Kidney epithelial cell (primary cell): ENCODE measurements around the gene HOMER2. TPM values are rescaled to one million over a fixed set of nuclear protein-coding genes. Genes with fewer than 3 reads are reported as not detected.

Source experiments
- DNase-seq: peaks from one replicate; pipeline ENCODE4 v3.0.0-alpha.2; 2010; ENCODE audit warnings: low read depth
- H3K27me3 ChIP-seq: 2 replicates; pipeline ENCODE4 v1.6.0; 2011; ENCODE audit warnings: low read length; ENCODE audit not compliant: control insufficient read depth, insufficient read depth
- H3K36me3 ChIP-seq: 2 replicates; pipeline ENCODE4 v1.5.1; 2011; ENCODE audit warnings: low read length; ENCODE audit not compliant: control insufficient read depth, insufficient read depth
- H3K4me3 ChIP-seq: 2 replicates; pipeline ENCODE4 v1.5.1; 2011; ENCODE audit warnings: low read depth, mild to moderate bottlenecking, control low read depth, low read length
- CTCF ChIP-seq: IDR thresholded peaks from 2 replicates; pipeline ENCODE4 v1.5.1; 2011; ENCODE audit warnings: mild to moderate bottlenecking, moderate library complexity, low read length, control low read depth, inconsistent platforms; ENCODE audit not compliant: insufficient read depth, poor library complexity, severe bottlenecking
- total RNA-seq: library from RNA; depleted of rRNA; stranded (reverse); fragments of >200 nt; gene quantifications from 2 replicates; pipeline ENCODE4 v1.2.3, GENCODE V29; 2015

The HOMER2 gene
- total RNA-seq, 1 donor from 2014 or later: 56.4 TPM

DNA sequence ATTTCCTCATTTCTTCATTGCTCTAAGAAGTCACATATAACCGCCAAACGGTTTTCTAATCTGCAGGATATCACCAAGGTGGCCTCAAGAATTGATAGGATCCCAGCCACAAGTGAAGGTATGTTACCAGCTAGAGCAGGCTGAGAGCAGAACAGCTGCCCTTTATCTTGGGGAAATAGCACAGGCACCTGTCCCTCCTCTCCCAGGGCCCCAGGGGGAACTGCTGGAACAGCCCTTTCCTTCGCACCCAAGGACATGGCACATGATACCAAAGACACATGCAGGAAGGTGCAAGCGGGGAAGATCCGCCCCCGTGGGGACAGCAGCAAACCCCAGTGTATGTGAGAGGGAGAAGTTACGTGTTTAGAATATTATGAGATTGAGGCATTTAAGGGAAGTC, 35.3 kb downstream of the HOMER2 start:
- DNase-seq: no peak
- Histone ChIP-seq H3K36me3 (no peaks in the 10 kb centered on the region), H3K27me3 (no peaks in the 10 kb centered on the region), H3K4me3 (no peak overlapping the region)
- TF ChIP-seq CTCF: no peak

DNA sequence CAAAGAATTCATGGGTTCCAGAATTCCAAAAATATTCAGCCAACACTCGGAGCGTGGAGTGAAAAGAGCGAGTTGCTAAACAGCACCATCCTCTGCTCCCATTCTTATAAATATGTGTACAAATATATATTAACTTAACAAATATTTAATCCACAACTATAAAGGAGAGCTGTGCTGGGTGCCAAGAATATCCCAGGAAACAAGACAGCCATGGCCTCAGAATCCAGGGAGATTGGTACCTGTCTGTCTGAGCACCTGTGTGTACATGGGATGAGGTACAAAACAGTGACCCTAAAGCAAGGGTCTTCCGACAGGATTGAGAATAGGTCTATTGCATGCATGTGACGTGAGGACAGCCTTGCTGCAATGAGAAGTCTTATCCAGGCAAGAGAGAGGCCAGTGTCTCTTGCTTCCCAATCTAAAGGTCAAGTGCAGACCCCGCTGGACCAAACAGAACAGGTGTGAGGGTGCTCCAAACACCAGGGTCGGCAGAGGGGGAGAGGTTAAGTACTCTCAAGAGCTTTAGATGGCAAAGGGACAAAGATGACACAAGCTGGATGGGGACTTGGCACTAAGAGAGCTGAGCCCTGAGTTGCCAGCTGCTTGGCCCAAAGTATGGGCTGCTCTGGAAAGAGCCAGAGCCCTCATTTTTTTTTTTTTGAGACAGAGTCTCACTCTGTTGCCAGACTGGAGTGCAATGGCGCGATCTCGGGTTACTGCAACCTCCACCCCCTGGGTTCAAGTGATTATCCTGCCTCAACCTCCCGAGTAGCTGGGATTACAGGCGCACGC, 36.2 kb downstream of the HOMER2 start:
- no peak for DNase-seq
- no peak overlapping the region for H3K4me3 ChIP-seq
- no peaks in the 10 kb centered on the region for H3K36me3 ChIP-seq
- no peaks in the 10 kb centered on the region for H3K27me3 ChIP-seq
- TF ChIP-seq CTCF: no peak

DNA sequence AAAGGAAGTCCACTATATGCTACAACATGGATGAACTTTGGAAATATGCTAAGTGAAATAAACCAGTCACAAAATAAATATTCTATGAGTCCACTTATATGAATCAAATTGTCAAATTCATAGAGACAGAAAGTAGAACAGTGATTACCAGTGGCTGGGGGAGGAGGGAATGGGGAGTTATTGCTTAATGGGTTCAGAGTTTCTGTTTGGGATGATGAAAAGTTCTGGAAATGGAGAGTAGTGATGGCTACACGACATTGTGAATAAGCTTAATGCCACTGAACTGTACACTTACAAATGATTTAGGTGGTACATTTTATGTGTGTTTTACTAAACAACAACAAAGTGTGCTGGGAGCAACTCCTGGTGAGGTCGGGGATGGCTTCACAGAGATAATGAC, 38.1 kb downstream of the HOMER2 start:
- H3K36me3 ChIP-seq: no peaks in the 10 kb centered on the region
- TF ChIP-seq CTCF: no peak
- no peak overlapping the region for H3K4me3 ChIP-seq
- DNase-seq: no peak
- no peaks in the 10 kb centered on the region for H3K27me3 ChIP-seq

DNA sequence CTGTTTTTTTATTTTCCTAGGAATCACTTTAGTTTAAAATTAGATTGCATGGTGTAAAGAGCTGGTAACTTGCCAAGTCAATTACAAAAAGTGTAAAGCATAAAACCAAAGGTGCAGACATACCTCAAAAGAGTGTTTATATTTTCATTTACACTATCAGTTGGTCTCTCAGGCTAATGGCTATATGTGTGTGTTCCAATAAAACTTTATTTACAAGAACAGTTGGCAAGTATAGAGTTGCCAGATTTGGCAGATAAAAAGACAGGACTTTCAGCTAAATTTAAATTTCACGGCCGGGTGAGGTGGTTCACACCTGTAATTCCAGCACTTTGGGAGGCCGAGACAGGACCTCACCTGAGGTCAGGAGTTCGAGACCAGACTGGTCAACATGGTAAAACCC, 41.1 kb downstream of the HOMER2 start:
- no peaks in the 10 kb centered on the region for H3K36me3 ChIP-seq
- no peak for TF ChIP-seq CTCF
- H3K4me3 ChIP-seq: no peak overlapping the region
- no peaks in the 10 kb centered on the region for H3K27me3 ChIP-seq
- DNase-seq: no peak

DNA sequence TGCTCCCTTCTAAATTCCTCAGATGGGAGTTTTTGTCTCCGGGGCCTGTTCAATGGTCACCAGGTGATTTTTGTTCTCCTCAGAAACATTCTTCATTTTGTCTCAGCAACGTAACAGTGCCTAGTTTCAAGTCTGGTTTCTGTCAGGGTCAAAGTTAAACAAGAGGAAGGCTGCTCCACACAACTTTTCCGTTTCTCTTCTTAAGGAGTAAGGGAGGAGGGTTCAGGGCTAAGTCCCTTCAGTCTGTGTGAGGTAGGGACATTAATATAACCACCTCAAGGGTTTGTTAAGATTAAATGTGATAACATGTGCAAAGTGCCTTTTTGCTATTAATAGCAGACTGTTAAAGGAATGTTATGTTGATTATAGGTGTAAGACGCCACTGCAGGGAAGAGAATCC, 41.8 kb downstream of the HOMER2 start:
- no peak overlapping the region for H3K4me3 ChIP-seq
- DNase-seq: no peak
- H3K36me3 ChIP-seq: no peaks in the 10 kb centered on the region
- TF ChIP-seq CTCF: no peak
- H3K27me3 ChIP-seq: no peaks in the 10 kb centered on the region

DNA sequence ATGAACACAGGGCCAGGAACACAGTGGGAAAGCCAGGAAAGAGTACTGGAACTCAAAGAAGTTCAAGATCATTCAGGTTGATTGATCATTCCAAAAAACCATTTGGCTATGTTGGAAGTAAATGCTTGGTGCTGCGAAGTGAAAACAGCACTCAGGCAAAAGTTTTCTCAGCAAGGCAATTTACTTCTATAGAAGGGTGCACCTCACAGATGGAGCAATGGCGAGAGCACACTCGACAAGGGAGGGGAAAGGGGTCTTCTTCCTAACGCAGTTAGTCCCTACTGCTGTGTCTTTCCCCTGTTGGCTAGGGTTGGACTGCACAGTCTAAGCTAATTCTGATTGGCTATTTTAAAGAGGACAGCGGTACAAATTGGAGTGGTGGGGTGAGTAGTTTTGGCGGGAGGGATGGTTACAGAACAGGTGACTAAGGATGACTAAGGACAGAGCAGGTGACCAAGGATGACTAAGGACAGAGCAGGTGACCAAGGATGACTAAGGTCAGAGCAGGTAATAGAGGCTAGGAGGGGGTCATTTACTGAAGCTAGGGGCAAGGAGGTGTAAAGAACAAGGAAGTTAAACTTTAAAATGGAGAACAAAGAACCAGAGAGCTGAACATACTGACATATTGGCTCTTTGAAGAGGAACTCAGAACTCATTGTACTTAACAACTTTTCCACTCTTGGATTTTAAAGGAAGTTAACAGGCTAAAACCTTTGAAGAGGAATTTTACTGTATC, 43.3 kb downstream of the HOMER2 start:
- H3K4me3 ChIP-seq: no peak overlapping the region
- H3K27me3 ChIP-seq: no peaks in the 10 kb centered on the region
- no peaks in the 10 kb centered on the region for H3K36me3 ChIP-seq
- TF ChIP-seq CTCF: no peak
- no peak for DNase-seq
